ENCODE results near the gene MEOX1. TPM values are rescaled to one million over a fixed set of nuclear protein-coding genes. Genes with fewer than 3 reads are reported as not detected.

MEOX1 gene
- total RNA-seq, 1 experiment from 2014 or later, result not detected

- Histone ChIP-seq H4K5ac (ENCODE audit: insufficient read length, low read depth, low read length) (no peak overlapping the region), H3K9me3 (ENCODE audit: control insufficient read depth, low read depth, low read length) (no peaks in the 10 kb centered on the region), H2BK12ac (ENCODE audit: insufficient read length, low read depth, low read length) (no peak overlapping the region), H3K4me1 (ENCODE audit: insufficient read depth, low read length) (no peaks in the 10 kb centered on the region), H2BK15ac (ENCODE audit: low read depth, low read length) (no peak overlapping the region), H2AK5ac (ENCODE audit: insufficient read length, low read length) (no peak overlapping the region), H3K9ac (ENCODE audit: extremely low read depth, insufficient read length, low read length) (no peak overlapping the region), H3K18ac (ENCODE audit: insufficient read length, low read depth, low read length) (no peak overlapping the region), H3T11ph (ENCODE audit: low read length) (no peak overlapping the region), H4K8ac (replicated peaks; ENCODE audit: insufficient read length, low read depth, low read length) (no peak overlapping the region), H3K23me2 (ENCODE audit: insufficient read length, low read depth, low read length, poor library complexity, severe bottlenecking) (no peaks in the 10 kb centered on the region), H3K4ac (ENCODE audit: low read depth, low read length) (no peak overlapping the region), H3K79me1 (ENCODE audit: insufficient read depth, low read depth, low read length, poor library complexity, severe bottlenecking) (no peaks in the 10 kb centered on the region), H2AFZ (ENCODE audit: low read length) (no peak overlapping the region), H4K20me1 (ENCODE audit: control insufficient read depth, insufficient read depth, insufficient read length) (no peaks in the 10 kb centered on the region), H3K27me3 (ENCODE audit: insufficient read depth, low read length) (no peaks in the 10 kb centered on the region), H3K56ac (ENCODE audit: insufficient read length, low read depth, low read length) (no peak overlapping the region), H4K91ac (ENCODE audit: insufficient read length, low read depth, low read length) (no peak overlapping the region), H3K4me2 (ENCODE audit: insufficient read depth, insufficient read length, low read length) (no peak overlapping the region), H3K79me2 (ENCODE audit: insufficient read depth, low read length) (no peaks in the 10 kb centered on the region), H2BK5ac (ENCODE audit: insufficient read length, low read length) (no peak overlapping the region), H2BK120ac (ENCODE audit: low read depth, low read length, poor library complexity, severe bottlenecking) (no peak overlapping the region), H3K14ac (ENCODE audit: insufficient read depth, low read length) (no peak overlapping the region), H3K23ac (ENCODE audit: insufficient read length, low read depth, low read length) (no peak overlapping the region), H3K27ac (ENCODE audit: insufficient read length, low read depth, low read length) (no peak overlapping the region), H2BK20ac (ENCODE audit: low read depth, low read length, poor library complexity, severe bottlenecking) (no peak overlapping the region)
- Mint-ChIP-seq H3K9me3 (peaks cover 0 to 8% of the 10 kb centered on the region in 2 experiments; a peak in 3 of 5 replicates), H3K27ac (peak overlapping the region in 1 of 3 experiments; percentile 62; a peak in 1 of 7 replicates), H3K4me3 (no peak overlapping the region), H3K36me3 (ENCODE audit: insufficient read depth in 1 of 3, low read depth in 3 of 3) (peaks cover 0 to 4% (median 0%) of the 10 kb centered on the region in 3 experiments; a peak in 3 of 7 replicates), H3K27me3 (ENCODE audit: low read depth) (no peaks in the 10 kb centered on the region; the same call in 1 of the 2 replicates), H3K4me1 (peaks cover 12 to 24% of the 10 kb centered on the region in 2 experiments)
- DNase-seq, result no peak
- TF ChIP-seq CTCF (conservative IDR thresholded peaks at IDR 0.05), result no peak
- WGBS (ENCODE audit: extremely low coverage, insufficient read length, low lambda C conversion rate), result no CpG with 5 or more reads among the region's 3 CpGs
These were observed 70.7 kb downstream of the MEOX1 start for GRCh38 chr17:43591001-43591400.

Other genes starting within 250 kb of the MEOX1 start
- 50.6 and 54.1 TPM in 2 replicates for gene DHX8, start 177.9 kb downstream of the MEOX1 start, total RNA-seq (2021)
- 74.4 and 78.4 TPM in 2 replicates for gene ETV4, start 115.6 kb downstream of the MEOX1 start, total RNA-seq (2021)
- gene SOST, start 96.9 kb upstream of the MEOX1 start, total RNA-seq (2021), result not detected in 2 replicates
- gene DUSP3, start 117.1 kb upstream of the MEOX1 start, total RNA-seq (2021), result 16.9 and 17.6 TPM in 2 replicates
- not detected in 2 replicates for gene CFAP97D1, start 118.5 kb upstream of the MEOX1 start, total RNA-seq (2021)
- gene MPP3, start 171.2 kb upstream of the MEOX1 start, total RNA-seq (2021), result 5.7 and 6.9 TPM in 2 replicates
- gene CD300LG, start 185.3 kb upstream of the MEOX1 start, total RNA-seq (2021), result not detected in 2 replicates
- gene MPP2, start 245.6 kb upstream of the MEOX1 start, total RNA-seq (2021), result 16.3 and 17.9 TPM in 2 replicates